Measurements from ENCODE around the gene OPTC.

Gene OPTC

DNA sequence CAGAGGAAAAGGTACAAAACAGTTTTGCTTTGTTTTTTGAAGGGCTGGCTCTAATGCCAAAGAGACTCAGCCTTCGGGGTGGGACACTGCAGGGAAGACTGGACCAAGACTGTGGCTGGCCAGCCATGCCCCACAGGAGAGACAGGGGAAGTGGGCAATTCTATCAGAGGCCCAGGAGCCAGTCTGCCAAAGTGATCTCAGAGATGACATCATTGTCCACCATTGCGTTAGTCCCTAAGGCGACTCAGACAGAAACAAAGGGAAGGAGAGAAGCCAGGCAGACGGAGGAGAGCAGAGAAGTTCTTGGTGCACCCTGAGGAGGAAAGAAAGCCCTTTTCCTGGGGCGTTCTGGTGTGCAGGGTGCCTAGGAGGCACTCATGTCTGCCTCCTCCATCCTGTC is 26.4 kb downstream of the OPTC start:
- H3K9me3 ChIP-seq (ENCODE audit: severe bottlenecking): no peaks in the 10 kb centered on the region
- H3K36me3 ChIP-seq: no peaks in the 10 kb centered on the region
- H3K4me3 ChIP-seq (ENCODE audit: low read depth, low read length): no peak overlapping the region
- TF ChIP-seq, protein P1, sequence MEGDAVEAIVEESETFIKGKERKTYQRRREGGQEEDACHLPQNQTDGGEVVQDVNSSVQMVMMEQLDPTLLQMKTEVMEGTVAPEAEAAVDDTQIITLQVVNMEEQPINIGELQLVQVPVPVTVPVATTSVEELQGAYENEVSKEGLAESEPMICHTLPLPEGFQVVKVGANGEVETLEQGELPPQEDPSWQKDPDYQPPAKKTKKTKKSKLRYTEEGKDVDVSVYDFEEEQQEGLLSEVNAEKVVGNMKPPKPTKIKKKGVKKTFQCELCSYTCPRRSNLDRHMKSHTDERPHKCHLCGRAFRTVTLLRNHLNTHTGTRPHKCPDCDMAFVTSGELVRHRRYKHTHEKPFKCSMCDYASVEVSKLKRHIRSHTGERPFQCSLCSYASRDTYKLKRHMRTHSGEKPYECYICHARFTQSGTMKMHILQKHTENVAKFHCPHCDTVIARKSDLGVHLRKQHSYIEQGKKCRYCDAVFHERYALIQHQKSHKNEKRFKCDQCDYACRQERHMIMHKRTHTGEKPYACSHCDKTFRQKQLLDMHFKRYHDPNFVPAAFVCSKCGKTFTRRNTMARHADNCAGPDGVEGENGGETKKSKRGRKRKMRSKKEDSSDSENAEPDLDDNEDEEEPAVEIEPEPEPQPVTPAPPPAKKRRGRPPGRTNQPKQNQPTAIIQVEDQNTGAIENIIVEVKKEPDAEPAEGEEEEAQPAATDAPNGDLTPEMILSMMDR (IDR thresholded peaks at IDR 0.05; ENCODE audit: low read depth, low read length): no peak
- DNase-seq: no peak
- no peaks in the 10 kb centered on the region for H3K27me3 ChIP-seq (ENCODE audit: insufficient read depth, low read depth, severe bottlenecking)
- no peak overlapping the region for H3K27ac ChIP-seq

GRCh38 chr1:203521074-203521794 is 27.3 kb downstream of the OPTC start:
- TF ChIP-seq, protein P1 (IDR thresholded peaks at IDR 0.05; ENCODE audit: low read depth, low read length): 0 out of 2 replicates have a peak, but pooled peaks have one; percentile 13
- H3K27ac ChIP-seq: peak overlapping the region; percentile 1; the same call in 1 of the 2 replicates
- peak; percentile 71 for DNase-seq
- no peaks in the 10 kb centered on the region for H3K36me3 ChIP-seq
- H3K4me3 ChIP-seq (ENCODE audit: low read depth, low read length): no peak overlapping the region; the same call in 1 of the 2 replicates
- H3K27me3 ChIP-seq (ENCODE audit: insufficient read depth, low read depth, severe bottlenecking): no peaks in the 10 kb centered on the region
- no peaks in the 10 kb centered on the region for H3K9me3 ChIP-seq (ENCODE audit: severe bottlenecking)

DNA sequence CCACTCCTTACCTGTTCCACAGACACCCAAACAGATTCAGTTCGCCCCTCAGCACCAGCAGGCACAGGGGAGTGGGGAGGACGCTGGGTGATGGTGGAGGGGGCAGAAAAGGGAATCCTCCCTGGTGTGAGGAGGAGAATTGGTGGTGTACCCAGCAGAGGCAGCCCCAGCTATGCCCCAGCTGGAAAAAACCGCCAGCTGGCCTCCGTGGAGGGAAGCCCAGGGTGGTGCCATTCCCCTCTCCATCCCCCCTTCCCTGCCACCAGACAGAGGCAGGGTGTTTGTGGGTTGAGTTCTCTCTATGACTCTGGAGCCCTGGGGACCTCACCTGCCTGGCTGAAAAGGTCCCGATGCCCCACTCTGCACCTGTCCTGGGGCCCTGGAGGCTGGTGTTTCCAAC is 27.9 kb downstream of the OPTC start:
- H3K36me3 ChIP-seq: no peaks in the 10 kb centered on the region
- peak overlapping the region; percentile 2; the same call in 1 of the 2 replicates for H3K4me3 ChIP-seq (ENCODE audit: low read depth, low read length)
- TF ChIP-seq, protein P1 (IDR thresholded peaks at IDR 0.05; ENCODE audit: low read depth, low read length): no peak
- H3K27me3 ChIP-seq (ENCODE audit: insufficient read depth, low read depth, severe bottlenecking): no peaks in the 10 kb centered on the region
- no peaks in the 10 kb centered on the region for H3K9me3 ChIP-seq (ENCODE audit: severe bottlenecking)
- no peak for DNase-seq
- H3K27ac ChIP-seq: peak overlapping the region; percentile 4

DNA sequence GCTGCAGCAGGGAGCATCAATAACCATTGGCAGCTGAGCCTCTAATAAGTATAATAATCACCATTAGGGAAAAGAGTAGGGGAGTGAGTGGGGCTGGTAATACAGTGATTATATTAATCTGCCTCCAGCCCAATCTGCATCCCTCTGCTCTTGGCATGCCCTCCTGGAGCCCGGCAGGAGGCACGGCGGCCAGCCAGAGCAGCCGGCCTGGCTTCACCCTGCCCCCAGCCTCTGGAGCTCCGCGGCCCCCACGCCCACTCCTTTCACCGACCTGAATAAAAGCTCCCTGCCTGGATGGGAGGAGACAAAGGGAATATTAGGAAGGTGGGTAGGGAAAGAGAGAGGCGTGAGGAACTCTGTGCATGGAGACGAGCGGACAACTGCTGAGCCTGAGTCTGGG is 28.3 kb downstream of the OPTC start:
- H3K9me3 ChIP-seq (ENCODE audit: severe bottlenecking): no peaks in the 10 kb centered on the region
- no peaks in the 10 kb centered on the region for H3K36me3 ChIP-seq
- H3K27me3 ChIP-seq (ENCODE audit: insufficient read depth, low read depth, severe bottlenecking): no peaks in the 10 kb centered on the region
- H3K27ac ChIP-seq: peak overlapping the region; percentile 4
- H3K4me3 ChIP-seq (ENCODE audit: low read depth, low read length): peak overlapping the region; percentile 2; the same call in 1 of the 2 replicates
- TF ChIP-seq, protein P1 (IDR thresholded peaks at IDR 0.05; ENCODE audit: low read depth, low read length): 0 out of 2 replicates have a peak, but pooled peaks have one; percentile 17
- DNase-seq: peak; percentile 91

DNA sequence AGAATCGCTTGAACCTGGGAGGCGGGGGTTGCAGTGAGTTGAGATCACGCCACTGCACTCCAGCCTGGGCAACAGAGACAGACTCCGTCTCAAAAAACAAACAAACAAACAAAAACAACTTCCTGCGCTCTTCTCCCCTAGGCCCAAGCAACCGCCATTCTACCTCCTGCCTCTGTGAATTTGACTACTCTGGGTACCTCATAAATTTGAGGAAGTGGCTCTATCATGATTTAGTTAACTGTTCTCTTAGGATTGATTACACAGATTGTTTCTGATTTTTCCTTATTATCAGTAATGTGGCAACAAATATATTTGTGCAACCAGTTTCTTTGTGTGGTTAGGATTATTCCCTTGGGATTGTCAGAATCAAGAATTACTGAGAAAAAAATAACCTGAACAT is 29.7 kb downstream of the OPTC start:
- no peak overlapping the region for H3K4me3 ChIP-seq (ENCODE audit: low read depth, low read length)
- no peaks in the 10 kb centered on the region for H3K27me3 ChIP-seq (ENCODE audit: insufficient read depth, low read depth, severe bottlenecking)
- H3K27ac ChIP-seq: no peak overlapping the region
- no peaks in the 10 kb centered on the region for H3K36me3 ChIP-seq
- H3K9me3 ChIP-seq (ENCODE audit: severe bottlenecking): no peaks in the 10 kb centered on the region
- TF ChIP-seq, protein P1 (IDR thresholded peaks at IDR 0.05; ENCODE audit: low read depth, low read length): no peak
- no peak for DNase-seq

Data from WERI-Rb-1 (cell line).